Measurements from ENCODE around the gene GBX1. TPM values are rescaled to one million over a fixed set of nuclear protein-coding genes. Genes with fewer than 3 reads are reported as not detected.
A peak's percentile ranks its signal among the peaks of the same experiment; 100 is the strongest.

GBX1 gene
- total and polyA plus RNA-seq, 7 donors: 0.07 to 1.9 (median 0.65) TPM; not detected in 1

- Histone ChIP-seq H3K9me3 (no peaks in the 10 kb centered on the region), H3K27ac (no peak overlapping the region), H3K27me3 (ENCODE audit: insufficient read depth in 3 of 3, low read length in 2 of 3) (no peaks in the 10 kb centered on the region), H3K4me1 (no peaks in the 10 kb centered on the region), H3K4me3 (no peak overlapping the region), H3K36me3 (ENCODE audit: insufficient read depth in 1 of 2, low read depth in 1 of 2) (peaks cover 0 to 65% of the 10 kb centered on the region in 2 donors)
- ATAC-seq (peak in 3 of 4 donors; percentile 8 to 40 (median 30)), DNase-seq (peak; percentile 4 to 42)
- TF ChIP-seq, protein P1, sequence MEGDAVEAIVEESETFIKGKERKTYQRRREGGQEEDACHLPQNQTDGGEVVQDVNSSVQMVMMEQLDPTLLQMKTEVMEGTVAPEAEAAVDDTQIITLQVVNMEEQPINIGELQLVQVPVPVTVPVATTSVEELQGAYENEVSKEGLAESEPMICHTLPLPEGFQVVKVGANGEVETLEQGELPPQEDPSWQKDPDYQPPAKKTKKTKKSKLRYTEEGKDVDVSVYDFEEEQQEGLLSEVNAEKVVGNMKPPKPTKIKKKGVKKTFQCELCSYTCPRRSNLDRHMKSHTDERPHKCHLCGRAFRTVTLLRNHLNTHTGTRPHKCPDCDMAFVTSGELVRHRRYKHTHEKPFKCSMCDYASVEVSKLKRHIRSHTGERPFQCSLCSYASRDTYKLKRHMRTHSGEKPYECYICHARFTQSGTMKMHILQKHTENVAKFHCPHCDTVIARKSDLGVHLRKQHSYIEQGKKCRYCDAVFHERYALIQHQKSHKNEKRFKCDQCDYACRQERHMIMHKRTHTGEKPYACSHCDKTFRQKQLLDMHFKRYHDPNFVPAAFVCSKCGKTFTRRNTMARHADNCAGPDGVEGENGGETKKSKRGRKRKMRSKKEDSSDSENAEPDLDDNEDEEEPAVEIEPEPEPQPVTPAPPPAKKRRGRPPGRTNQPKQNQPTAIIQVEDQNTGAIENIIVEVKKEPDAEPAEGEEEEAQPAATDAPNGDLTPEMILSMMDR (IDR thresholded peaks at IDR 0.05): no peak
- intact Hi-C loops (cut with DNase I): no loop called here
- WGBS, 3 donors: 52 to 56% (median 52%) methylated on average over 24 of the region's 24 CpGs
Measured at GRCh38 chr7:151133986-151134742, 33.3 kb downstream of the GBX1 start.

DNA sequence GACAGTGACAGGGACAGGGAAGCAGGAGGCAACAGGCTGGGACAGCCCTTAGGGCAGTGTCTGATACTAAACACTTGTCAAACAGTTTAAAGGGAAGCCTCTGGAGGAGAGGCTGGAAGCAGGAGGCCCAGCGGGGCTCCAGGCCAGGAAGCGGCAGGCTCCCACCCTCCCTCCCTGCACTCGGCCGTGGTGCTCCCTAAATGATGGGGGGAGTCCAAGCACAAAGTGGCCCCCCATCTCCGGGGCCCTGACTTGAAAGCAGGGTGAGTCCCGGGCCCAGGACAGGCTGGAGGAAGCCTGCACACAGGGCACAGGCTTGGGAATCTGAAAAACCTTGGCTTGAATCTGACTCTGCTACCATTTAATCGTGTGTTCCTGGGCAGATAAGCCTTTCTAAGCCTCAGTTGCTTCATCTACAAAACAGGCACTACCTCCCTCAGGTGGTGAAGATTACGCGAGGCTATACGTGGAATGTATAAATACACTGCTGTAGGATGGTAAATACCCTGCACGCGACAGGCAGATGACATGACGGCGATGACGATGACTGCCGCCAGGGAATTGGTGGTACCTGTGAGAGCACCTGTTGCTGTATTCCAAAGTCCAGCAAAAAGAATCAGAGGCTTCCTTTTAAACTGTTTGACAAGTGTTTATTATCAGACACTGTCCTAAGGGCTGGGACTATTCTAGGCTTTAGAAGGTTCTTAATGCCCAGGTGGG is 34.1 kb downstream of the GBX1 start:
- H3K36me3 ChIP-seq (ENCODE audit: insufficient read depth in 1 of 2, low read depth in 1 of 2): peaks cover 0 to 72% of the 10 kb centered on the region in 2 donors
- TF ChIP-seq, protein P1 (IDR thresholded peaks at IDR 0.05): no peak
- H3K4me3 ChIP-seq: no peak overlapping the region
- no peaks in the 10 kb centered on the region for H3K27me3 ChIP-seq (ENCODE audit: insufficient read depth in 3 of 3, low read length in 2 of 3)
- no peak overlapping the region for H3K27ac ChIP-seq
- no peaks in the 10 kb centered on the region for H3K9me3 ChIP-seq
- DNase-seq: peak; percentile 5 to 42
- no peak for ATAC-seq
- 88 to 89% (median 88%) methylated on average over 15 to 16 of the region's 16 CpGs for WGBS, 3 donors
- intact Hi-C loops (cut with DNase I): no loop called here
- no peaks in the 10 kb centered on the region for H3K4me1 ChIP-seq

- DNase-seq (peak in 1 of 2 donors; percentile 36), ATAC-seq (no peak)
- H3K27me3 ChIP-seq (ENCODE audit: insufficient read depth in 3 of 3, low read length in 2 of 3): no peaks in the 10 kb centered on the region
- intact Hi-C loops (cut with DNase I): no loop called here
- peaks cover 0 to 74% of the 10 kb centered on the region in 2 donors for H3K36me3 ChIP-seq (ENCODE audit: insufficient read depth in 1 of 2, low read depth in 1 of 2)
- H3K9me3 ChIP-seq: no peaks in the 10 kb centered on the region
- H3K4me1 ChIP-seq: no peaks in the 10 kb centered on the region
- H3K27ac ChIP-seq: no peak overlapping the region
- WGBS, 3 donors: 88 to 96% (median 91%) methylated on average over 21 of the region's 21 CpGs
- TF ChIP-seq, protein P1 (IDR thresholded peaks at IDR 0.05): no peak
- H3K4me3 ChIP-seq: no peak overlapping the region
Measured at GRCh38 chr7:151132461-151133205, 34.9 kb downstream of the GBX1 start.

GRCh38 chr7:151131592-151132293 is 35.8 kb downstream of the GBX1 start:
- no peaks in the 10 kb centered on the region for H3K9me3 ChIP-seq
- H3K4me1 ChIP-seq: no peaks in the 10 kb centered on the region
- no peak overlapping the region for H3K4me3 ChIP-seq
- intact Hi-C loops (cut with DNase I): no loop called here
- H3K27me3 ChIP-seq (ENCODE audit: insufficient read depth in 3 of 3, low read length in 2 of 3): no peaks in the 10 kb centered on the region
- peaks cover 0 to 73% of the 10 kb centered on the region in 2 donors for H3K36me3 ChIP-seq (ENCODE audit: insufficient read depth in 1 of 2, low read depth in 1 of 2)
- ATAC-seq: peak in 3 of 4 donors; percentile 10 to 39 (median 18)
- DNase-seq: peak; percentile 14 to 73
- WGBS, 3 donors: 68 to 69% (median 69%) methylated on average over 16 to 19 of the region's 19 CpGs
- TF ChIP-seq, protein P1 (IDR thresholded peaks at IDR 0.05): no peak
- H3K27ac ChIP-seq: no peak overlapping the region

Measured in psoas muscle (tissue), 8 donors.